AG04450 (cell line): ENCODE results near the gene PAN3. TPM values are rescaled to one million over a fixed set of nuclear protein-coding genes. Genes with fewer than 3 reads are reported as not detected.

Experiments used
- CTCF ChIA-PET: fragments of 300-600, 350-600 bp; formaldehyde crosslinking; extraction: SDS; loops from one replicate; lab custom pipeline; 2022; ENCODE audit warnings: antibody characterized with exemption, inconsistent platforms; lab: Charles Lee
- POLR2A ChIA-PET: fragments of 350-600 bp; formaldehyde crosslinking; extraction: SDS; loops from one replicate; lab custom pipeline; 2021; ENCODE audit warnings: antibody characterized with exemption, inconsistent platforms; lab: Yijun Ruan, JAX
- DNase-seq: peaks from one replicate; pipeline ENCODE4 v3.0.0-alpha.2; 2011; ENCODE audit warnings: low read depth, low spot score
- H3K27ac ChIP-seq: one replicate; pipeline ENCODE4 v1.5.1; 2012; ENCODE audit warnings: low read depth, low read length, control low read depth
- H3K27me3 ChIP-seq: one replicate; pipeline ENCODE4 v1.6.0; 2012; ENCODE audit warnings: low read length; ENCODE audit not compliant: control insufficient read depth, insufficient read depth
- H3K4me3 ChIP-seq: 2 replicates; pipeline ENCODE4 v1.5.1; 2011; ENCODE audit warnings: mild to moderate bottlenecking, low read depth, low read length, control low read depth
- H3K9me3 ChIP-seq: 2 replicates; pipeline ENCODE4 v1.5.1; 2012; ENCODE audit warnings: low read length; ENCODE audit not compliant: control insufficient read depth, insufficient read depth
- polyA plus RNA-seq: library from polyadenylated mRNA; depleted of rRNA; stranded (reverse); fragments of >200 nt; gene quantifications from 2 replicates; pipeline ENCODE4 v1.2.3, GENCODE V29; 2011
- TF ChIP-seq, protein P1 (sequence below): IDR thresholded peaks from 2 replicates; pipeline ENCODE4 v1.5.1; 2011; ENCODE audit warnings: low read depth, low read length, control low read depth, inconsistent platforms

Gene PAN3
- polyA plus RNA-seq, 1 experiment, result 17.8 TPM

DNA sequence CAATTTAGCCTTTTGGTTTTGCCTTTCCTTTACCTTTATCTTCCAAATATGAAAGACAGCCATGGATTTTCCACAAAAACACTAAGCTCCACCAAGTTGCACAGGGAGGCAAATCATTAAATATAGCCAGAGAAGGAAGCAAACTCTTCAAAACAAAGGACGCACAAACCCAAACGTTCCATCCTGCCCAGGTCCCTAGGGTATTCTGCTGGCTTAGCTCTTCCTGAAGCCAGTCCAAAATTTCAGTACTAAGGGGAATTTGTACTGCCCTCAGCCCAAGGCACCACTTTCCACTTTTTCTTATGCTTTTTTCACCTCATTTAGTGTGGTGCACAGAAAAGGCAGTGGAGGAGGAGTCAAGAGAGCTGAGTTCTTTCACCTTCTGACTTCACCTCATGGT is 186.7 kb downstream of the PAN3 start:
- peaks cover 9% of the 10 kb centered on the region for H3K9me3 ChIP-seq
- CTCF ChIA-PET, result interaction anchor here (0.7 to 3.9 kb wide), 22 partner anchors 9 to 473 kb away, joined by 3 to 29 read pairs (median 5); partner anchors contain the start of gene POMP
- H3K27ac ChIP-seq, result no peak overlapping the region
- POLR2A ChIA-PET, result no interaction called here
- H3K4me3 ChIP-seq, result no peak overlapping the region
- TF ChIP-seq, protein P1, sequence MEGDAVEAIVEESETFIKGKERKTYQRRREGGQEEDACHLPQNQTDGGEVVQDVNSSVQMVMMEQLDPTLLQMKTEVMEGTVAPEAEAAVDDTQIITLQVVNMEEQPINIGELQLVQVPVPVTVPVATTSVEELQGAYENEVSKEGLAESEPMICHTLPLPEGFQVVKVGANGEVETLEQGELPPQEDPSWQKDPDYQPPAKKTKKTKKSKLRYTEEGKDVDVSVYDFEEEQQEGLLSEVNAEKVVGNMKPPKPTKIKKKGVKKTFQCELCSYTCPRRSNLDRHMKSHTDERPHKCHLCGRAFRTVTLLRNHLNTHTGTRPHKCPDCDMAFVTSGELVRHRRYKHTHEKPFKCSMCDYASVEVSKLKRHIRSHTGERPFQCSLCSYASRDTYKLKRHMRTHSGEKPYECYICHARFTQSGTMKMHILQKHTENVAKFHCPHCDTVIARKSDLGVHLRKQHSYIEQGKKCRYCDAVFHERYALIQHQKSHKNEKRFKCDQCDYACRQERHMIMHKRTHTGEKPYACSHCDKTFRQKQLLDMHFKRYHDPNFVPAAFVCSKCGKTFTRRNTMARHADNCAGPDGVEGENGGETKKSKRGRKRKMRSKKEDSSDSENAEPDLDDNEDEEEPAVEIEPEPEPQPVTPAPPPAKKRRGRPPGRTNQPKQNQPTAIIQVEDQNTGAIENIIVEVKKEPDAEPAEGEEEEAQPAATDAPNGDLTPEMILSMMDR, result no peak
- no peaks in the 10 kb centered on the region for H3K27me3 ChIP-seq
- DNase-seq, result no peak

DNA sequence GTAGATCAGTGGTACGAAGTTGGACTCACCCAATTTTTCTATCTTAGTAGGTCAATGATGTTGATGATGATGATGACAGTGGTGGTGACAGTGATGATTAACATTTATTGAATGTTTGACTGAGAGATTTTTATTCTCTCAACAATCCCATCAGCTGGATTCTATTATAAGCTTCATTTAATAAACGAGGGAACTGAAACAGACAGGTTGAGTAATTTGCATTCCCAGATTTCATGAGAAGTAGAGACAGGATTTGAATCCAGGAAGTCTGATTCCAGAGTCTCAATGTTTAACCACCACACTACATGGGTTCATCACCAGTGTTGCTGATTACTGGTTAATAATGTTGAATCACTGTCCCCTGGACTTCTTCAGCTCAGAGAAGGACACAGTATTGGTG is 187.7 kb downstream of the PAN3 start:
- H3K4me3 ChIP-seq, result no peak overlapping the region

DNA sequence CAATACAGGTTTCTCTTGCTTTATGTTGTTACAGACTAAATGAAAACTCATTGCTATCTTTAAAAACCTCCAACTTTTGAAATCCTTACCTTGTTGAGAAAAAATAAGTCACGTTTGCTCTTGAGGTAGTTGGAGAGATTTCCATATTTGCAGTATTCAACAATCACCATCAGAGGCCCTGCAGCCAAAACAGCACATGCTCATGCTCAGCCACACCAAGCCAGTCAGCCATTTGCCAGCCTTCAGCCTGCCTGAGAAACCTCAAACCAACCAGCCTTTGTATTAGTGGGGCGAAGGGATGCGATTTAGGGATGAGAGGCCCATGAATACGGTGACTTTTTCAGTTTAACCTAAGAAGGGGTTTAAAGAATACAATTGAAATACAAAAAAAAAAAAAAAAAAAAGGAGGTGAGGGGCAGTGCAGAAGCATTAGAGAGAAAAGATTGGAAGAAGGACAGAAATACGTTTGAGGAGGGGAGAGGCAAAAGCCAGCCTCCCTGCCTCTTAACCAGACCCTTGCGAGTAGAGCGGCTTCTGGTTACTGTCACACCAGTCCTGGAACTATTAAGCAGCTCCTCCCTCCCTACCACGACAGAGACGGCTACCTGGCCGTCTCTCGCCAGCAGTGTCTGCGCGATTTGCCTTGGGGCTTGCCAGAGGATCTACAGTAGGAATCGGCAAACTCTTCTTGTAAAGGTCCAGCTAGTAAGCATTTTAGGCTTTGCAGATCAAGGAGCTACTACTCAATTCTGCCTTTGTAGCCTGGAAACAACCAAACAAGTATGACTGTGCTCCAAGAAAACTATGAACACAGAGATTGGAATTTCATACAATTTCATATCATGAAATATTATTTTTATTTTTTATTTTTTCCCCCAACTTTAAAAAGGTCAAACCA is 189.3 kb downstream of the PAN3 start:
- H3K4me3 ChIP-seq, result no peak overlapping the region
- H3K9me3 ChIP-seq, result peaks cover 9% of the 10 kb centered on the region
- ChIA-PET CTCF (interaction anchor here (0.6 kb wide), 1 partner anchor 330 kb away, joined by 3 read pairs; no protein-coding TSS in a partner anchor), POLR2A (no interaction called here)
- DNase-seq, result no peak
- TF ChIP-seq, protein P1, result no peak
- H3K27ac ChIP-seq, result no peak overlapping the region
- no peaks in the 10 kb centered on the region for H3K27me3 ChIP-seq

More for the DNA sequence above, 187.7 kb downstream of the PAN3 start:
- CTCF ChIA-PET, result interaction anchor here (0.7 to 3.9 kb wide), 3 partner anchors 41 to 311 kb away, joined by 3 to 29 read pairs (median 5); no protein-coding TSS in a partner anchor
- Histone ChIP-seq H3K27me3 (no peaks in the 10 kb centered on the region), H3K27ac (no peak overlapping the region), H3K9me3 (peaks cover 9% of the 10 kb centered on the region)
- DNase-seq, result no peak
- POLR2A ChIA-PET, result no interaction called here
- TF ChIP-seq, protein P1, result no peak

DNA sequence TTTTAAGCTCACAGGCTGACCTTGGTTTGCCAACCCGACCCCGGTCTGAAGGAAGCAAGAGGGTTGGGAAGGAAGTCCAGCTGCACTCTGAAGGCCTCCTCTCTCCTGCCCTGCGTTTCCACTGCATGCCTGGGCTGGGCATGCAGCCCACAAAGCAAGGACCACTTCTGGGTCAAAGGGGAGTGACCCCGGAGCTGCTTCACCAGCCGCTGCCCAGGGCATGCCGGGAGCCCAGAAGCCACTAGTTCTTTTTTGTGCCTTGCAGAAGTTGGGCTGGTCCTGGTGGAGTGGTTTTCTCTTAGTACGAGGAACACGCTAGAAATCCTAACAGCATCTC is 189.9 kb downstream of the PAN3 start:
- no peak overlapping the region for H3K4me3 ChIP-seq
- TF ChIP-seq, protein P1, result no peak
- ChIA-PET POLR2A (no interaction called here), CTCF (no interaction called here)
- H3K27ac ChIP-seq, result no peak overlapping the region
- peaks cover 9% of the 10 kb centered on the region for H3K9me3 ChIP-seq
- DNase-seq, result no peak
- H3K27me3 ChIP-seq, result no peaks in the 10 kb centered on the region
